GM12875 (cell line): Measurements from ENCODE around the gene ATP23.

Experiments
- H3K4me3 ChIP-seq: one replicate; pipeline ENCODE4 v1.5.1; 2011; ENCODE audit warnings: low read depth, low read length, control low read depth
- TF ChIP-seq, protein P1 (sequence below): IDR thresholded peaks from 2 replicates; pipeline ENCODE4 v1.5.1; 2011; ENCODE audit warnings: low read depth, mild to moderate bottlenecking, control low read depth, inconsistent platforms, low read length, moderate library complexity, borderline replicate concordance; ENCODE audit not compliant: insufficient read depth

ATP23 gene

DNA sequence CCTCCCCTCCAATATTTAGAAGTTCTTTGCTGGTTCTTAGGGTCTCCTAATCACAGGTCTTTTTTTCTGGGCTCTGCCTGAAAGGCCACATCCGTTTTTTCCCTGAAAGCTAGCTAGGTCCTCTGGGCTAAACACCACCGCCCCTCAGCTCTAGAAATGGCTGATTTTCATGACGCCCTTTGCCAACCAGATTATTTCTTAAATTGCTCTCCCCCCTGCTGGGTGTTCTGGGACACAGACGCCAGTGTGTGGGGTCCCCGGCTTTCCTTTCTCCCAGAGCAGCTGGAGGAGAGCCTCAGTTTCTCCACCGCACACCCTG, 45.3 kb upstream of the ATP23 start:
- TF ChIP-seq, protein P1, sequence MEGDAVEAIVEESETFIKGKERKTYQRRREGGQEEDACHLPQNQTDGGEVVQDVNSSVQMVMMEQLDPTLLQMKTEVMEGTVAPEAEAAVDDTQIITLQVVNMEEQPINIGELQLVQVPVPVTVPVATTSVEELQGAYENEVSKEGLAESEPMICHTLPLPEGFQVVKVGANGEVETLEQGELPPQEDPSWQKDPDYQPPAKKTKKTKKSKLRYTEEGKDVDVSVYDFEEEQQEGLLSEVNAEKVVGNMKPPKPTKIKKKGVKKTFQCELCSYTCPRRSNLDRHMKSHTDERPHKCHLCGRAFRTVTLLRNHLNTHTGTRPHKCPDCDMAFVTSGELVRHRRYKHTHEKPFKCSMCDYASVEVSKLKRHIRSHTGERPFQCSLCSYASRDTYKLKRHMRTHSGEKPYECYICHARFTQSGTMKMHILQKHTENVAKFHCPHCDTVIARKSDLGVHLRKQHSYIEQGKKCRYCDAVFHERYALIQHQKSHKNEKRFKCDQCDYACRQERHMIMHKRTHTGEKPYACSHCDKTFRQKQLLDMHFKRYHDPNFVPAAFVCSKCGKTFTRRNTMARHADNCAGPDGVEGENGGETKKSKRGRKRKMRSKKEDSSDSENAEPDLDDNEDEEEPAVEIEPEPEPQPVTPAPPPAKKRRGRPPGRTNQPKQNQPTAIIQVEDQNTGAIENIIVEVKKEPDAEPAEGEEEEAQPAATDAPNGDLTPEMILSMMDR = no peak
- peak overlapping the region; percentile 28 for H3K4me3 ChIP-seq

DNA sequence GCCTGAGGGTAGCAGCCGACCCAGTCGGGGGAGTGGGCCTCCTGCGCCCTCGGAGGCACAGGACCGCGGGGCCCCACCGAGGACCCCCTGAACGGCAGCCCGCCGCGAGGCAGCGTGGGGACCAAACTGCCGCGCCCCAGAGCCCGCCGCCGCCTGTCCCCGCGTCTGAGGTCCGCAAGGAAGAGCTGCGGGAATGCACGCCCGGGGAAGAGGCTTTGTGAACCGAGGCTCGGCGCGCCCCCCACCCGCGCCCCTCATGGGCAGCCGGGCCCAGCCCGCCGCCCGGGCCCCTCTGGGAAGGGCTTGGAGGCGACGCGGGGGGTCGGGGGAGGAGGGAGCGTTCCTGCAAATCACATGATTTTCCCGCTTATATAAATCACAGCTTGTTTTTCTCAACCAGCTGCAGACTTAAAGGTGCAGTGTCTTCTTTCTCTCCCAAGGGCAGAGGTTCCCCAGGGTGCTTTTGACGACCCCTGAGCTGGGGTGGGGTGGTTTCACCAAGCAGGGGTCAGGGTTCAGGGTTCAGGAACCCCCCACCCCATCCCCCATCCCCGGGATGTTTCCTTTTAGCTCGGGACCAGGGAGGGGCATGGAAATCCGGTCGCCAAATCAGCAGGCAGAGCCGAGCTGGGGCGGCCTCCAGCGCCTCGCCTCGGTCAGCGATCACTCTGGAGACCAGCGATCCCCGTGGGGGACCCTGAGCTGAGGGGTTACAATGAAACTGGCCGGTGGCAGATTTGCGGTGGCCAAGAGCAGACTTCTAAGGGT, 44.7 kb upstream of the ATP23 start:
- H3K4me3 ChIP-seq = peak overlapping the region; percentile 28
- TF ChIP-seq, protein P1 = no peak

DNA sequence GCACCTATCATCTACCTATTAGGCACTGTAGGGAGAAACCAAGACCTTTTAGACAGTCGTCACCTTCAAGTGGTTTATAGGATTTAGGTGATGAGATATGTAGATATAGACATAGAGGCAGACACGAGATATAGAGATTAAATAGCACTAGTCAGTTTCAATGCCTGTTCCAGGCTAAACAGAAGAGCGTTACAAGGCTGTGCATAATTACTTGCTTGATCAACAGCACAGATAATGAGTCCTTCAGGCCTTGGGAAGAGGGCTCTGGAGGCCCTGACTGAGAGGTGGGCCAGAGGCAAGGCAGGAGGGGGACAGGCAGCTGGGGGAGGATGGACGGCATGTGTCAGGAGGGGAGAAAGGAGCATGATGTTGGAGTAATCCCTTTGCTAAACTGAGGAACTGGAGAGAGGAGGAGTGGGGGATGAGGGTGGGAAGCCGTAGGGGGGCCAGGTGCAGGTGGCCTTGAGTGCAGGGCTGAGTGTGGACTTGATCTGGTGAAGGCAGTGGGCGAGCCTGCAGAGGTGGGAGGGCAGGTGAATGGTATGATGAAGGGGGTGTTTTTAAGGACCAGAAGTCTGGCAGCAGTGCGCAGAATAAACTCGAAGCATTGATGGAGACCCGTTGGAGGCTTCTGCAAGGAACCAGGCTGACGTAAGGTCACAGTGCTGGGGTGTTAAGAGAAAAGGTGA, 43.9 kb upstream of the ATP23 start:
- H3K4me3 ChIP-seq = no peak overlapping the region
- TF ChIP-seq, protein P1 = no peak

DNA sequence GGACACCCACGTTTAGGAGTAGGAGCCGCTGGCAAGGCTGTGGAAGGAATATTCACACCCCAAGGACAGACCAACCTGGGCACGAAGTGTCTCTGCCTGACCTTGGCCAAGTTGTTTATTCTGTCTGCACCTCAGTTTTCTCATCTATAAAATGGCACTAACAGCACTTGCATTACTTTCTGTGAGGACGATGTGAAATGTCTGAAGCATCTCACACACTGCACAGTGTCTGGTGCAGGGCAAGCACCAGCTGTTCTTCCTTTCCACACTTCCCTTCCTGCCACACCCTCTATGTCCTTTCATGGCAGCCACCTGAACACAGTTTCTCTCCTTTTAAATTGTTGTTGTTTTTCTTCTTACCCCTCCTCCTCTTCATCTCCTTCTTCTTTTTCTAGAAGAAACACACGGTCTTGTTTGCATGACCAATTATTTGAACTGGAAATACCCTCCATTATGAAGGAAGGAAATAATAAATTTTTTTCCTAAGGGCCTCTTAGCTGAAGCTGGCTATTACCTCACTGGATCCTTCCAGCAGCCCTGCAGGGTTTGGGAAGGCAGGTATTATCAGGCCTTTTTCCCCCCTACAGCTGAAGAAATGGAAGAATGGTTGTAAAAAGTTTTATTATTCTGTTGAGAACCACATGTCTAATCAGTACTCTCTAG, 42.9 kb upstream of the ATP23 start:
- TF ChIP-seq, protein P1 = no peak
- peak overlapping the region; percentile 0 for H3K4me3 ChIP-seq

DNA sequence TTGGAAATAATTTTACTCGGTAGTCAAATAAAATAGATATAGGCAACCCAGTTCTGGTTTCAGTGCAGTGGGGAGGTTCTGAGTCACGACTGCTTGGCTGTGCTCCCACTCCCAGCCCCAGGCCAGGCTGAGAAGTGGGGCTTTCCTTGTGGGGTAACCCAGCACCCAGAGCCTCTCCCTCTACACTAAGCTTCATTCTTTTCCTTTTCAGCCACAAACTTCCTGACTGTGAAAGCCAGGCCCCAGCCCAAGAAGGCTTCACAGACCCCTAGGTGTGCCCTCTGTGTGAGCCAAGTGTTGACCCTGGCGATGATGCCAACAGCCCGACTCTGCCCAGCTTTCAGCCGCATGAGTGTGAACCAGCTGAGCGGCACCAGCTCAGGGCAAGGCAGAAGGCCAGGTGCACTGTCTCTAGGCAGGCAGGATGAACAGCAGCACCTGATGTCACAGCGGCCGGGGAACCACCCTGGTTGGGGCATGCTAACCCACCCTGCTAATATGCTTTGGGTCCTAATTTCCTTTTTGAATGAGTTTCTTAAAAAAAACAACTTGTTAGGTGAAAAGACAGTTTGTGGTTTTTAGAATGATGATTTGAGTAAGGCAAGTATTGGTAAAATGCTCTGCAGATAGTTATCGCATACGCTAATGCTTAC, 42.2 kb upstream of the ATP23 start:
- TF ChIP-seq, protein P1 = no peak
- H3K4me3 ChIP-seq = peak overlapping the region; percentile 24

DNA sequence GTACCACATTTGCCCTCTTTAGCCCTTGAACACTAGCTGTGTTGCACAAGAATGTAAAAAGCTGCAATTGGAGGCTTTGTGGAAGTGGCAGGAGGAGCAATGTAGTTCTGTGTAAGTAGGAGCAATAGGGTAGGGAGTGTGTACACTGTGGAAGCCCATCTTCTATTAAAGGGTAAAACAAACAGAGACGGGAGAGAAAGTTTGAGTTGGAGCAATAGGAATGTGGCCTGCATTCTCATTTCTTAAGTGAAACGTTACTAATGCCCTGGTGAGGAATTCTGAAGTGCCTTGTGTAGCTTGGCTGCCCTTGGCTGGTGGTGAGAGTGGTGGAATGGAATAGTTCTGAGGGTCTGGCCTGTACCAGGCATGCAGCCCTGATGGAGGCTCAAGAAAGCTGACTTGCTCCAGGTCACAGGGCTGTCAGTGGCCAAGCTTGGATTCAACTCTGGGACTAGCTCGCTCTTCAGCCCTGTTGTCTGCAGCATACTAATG, 38.8 kb upstream of the ATP23 start:
- TF ChIP-seq, protein P1 = no peak
- H3K4me3 ChIP-seq = no peak overlapping the region
